Thyroid gland (tissue), 4 donors: Measurements from ENCODE around the gene TOMM40.

ENCODE experiments used
- CTCF ChIP-seq, 6 experiments: fragments of 200-600 bp in 3 of 6; fragments of 450-650 bp in 3 of 6; sonication (generic) in 3 of 6; IDR thresholded peaks; one replicate each; pipeline ENCODE4 v1.5.1; 2016 to 2019; ENCODE audit warnings: antibody characterized with exemption in 6 of 6, mild to moderate bottlenecking in 2 of 6, inconsistent platforms in 1 of 6, moderate library complexity in 1 of 6
- POLR2A ChIP-seq, 2 donors: fragments of 450-650 bp; IDR thresholded peaks; one replicate each; pipeline ENCODE4 v1.6.1; 2017; ENCODE audit warnings: antibody characterized with exemption in 2 of 2, mild to moderate bottlenecking in 2 of 2, moderate library complexity in 1 of 2

GRCh38 chr19:44845286-44845611 is 45.8 kb upstream of the TOMM40 start:
- TF ChIP-seq CTCF (IDR thresholded peaks at IDR 0.05) (no peak), POLR2A (IDR thresholded peaks at IDR 0.05) (no peak)
